Measurements from ENCODE around the gene RMI2.
A peak's percentile ranks its signal among the peaks of the same experiment; 100 is the strongest.
"Not testable (repeated sequence)": the region's sequence is repeated elsewhere in the genome, so short reads cannot be mapped to it uniquely, and the experiment has no call there.

The RMI2 gene

DNA sequence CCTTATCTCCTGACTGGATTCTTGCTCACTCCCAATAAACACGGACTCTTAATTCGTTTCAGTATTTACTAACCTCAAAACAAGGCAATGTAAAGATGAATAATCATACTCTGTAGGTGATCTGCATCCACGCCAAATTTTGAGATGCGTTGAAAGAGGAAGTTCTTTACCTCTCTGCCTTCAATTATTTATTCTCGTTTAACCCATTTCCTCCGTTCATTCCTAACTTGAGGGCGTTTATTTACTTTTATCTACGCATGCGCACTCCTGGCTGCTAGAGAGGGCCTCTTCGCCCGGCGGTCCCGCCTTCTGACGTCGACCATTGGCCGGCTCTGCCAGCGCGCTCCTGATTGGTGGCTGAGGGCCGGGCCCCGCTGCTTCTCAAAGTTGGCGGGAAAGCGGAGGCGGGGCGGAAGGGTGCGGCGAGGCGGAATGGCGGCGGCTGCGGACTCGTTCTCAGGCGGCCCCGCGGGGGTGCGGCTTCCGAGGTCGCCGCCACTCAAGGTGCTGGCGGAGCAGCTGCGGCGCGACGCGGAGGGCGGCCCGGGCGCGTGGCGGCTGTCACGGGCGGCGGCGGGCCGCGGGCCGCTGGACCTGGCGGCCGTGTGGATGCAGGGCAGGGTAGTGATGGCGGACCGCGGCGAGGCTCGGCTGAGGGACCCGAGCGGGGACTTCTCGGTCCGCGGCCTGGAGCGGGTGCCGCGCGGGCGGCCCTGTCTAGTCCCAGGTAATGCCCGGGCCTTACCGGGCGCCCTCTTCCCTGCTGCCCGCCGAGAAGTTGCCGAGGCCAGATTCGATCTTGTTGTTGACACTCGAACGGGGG lies at the start of gene RMI2:
TSS of gene RMI2 (plus strand) at position 420 of the 823 bp plus-strand sequence. CDS start at position 433, 13 bp downstream.
- DNase-seq: peak; percentile 88

DNA sequence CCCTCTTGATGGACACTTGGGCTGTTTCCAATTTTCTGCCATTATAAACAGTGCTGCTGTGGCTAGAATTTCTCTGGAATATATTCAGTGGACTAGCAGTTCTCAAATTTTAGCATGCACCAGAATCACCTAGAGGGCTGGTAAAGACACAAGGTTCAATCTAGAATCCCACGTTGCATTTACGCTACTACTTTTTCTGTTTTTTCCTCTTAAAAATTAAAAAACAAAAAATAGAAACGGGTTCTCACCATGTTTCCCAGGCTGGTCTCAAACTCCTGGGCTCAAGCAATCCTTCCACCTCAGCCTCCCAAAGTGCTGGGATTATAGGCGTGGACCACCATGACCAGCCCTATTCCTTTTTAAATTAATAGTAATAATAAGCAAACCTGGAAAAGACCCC lies 49.6 kb upstream of the RMI2 start:
- DNase-seq: no peak

DNA sequence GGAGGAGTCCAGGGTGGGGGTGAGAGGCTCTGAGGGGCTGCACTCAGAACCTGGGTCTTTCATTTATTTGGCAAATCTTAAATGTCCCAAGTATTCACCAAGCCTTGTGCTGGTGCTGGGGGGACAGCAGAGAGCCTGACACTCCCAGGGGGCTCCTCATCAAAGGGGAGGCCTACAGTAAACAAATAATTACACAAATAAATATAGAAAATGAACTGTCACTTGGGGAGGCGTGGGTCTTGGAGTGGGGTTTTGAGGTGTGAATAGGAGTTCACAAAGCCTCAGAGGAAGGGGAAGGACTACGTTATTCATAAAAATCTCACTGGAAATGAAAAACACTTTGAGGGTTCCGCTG lies 48.9 kb upstream of the RMI2 start:
- no peak for DNase-seq

DNA sequence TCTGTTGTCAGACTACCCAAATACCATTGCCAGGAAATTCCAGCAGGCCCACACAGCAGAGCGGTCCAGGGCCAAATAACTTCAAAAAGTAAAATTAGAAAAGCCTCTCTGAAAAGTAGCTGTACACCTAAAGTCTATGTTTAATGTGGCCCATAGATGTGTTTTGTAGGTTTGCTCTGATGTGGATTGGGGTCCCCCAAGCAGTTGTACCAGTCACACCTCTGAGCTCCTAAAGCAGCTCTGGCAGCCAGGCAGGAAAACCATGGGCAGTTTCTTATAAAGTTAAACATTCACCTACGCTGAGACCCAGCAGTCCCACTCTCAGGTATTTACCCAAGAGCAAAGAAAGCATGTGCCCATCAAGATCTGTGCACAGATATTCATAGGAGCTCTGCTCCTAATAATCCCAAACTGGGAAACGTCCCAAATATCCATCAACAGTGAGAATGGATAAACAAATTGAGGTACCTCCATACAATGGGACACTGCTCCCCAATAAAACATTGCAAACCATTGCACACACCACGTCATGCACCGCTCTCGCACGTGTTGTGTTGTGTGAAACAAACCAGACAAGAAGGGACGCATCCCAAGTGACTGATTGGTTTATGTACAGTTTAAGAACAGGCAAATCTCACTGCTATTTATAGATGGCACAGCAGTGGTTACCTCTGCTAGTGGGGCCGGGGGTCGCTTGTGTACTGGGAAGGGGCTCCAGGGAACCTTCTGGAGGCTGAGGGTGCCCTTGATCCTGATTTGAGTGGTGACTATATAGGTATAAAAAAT lies 48.4 kb upstream of the RMI2 start:
- DNase-seq: no peak

DNA sequence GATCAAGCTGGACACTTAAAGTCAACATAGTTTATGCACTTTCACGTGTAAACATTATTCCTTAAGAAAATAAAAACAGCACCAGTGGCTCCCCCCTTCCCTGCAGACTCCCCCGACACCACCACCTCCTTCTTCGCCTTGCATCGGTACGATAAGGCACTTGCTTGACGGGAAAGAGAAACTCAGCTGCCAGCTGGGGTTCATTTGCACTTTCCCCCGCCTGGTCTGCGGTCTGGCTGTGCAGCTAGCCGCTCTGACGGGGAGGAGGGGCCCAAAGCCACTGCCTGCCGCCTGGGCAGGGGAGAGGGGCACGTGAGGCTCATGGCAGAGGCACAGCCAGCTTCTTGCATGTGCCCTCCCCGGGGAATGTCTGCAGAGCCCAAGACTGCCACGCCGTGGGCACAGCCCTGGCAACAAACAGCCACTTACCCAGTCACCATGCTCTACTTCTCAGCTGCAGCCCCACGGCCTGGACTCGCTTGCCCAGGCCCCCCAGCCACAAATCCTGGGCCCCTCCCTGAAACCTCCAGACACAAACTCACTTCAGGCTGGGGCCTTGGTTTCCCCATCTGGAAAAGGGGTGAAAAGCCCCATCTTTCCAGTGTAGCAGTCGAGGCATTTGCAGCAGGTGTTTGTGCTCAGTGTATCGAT lies 47.6 kb upstream of the RMI2 start:
- DNase-seq: no peak

DNA sequence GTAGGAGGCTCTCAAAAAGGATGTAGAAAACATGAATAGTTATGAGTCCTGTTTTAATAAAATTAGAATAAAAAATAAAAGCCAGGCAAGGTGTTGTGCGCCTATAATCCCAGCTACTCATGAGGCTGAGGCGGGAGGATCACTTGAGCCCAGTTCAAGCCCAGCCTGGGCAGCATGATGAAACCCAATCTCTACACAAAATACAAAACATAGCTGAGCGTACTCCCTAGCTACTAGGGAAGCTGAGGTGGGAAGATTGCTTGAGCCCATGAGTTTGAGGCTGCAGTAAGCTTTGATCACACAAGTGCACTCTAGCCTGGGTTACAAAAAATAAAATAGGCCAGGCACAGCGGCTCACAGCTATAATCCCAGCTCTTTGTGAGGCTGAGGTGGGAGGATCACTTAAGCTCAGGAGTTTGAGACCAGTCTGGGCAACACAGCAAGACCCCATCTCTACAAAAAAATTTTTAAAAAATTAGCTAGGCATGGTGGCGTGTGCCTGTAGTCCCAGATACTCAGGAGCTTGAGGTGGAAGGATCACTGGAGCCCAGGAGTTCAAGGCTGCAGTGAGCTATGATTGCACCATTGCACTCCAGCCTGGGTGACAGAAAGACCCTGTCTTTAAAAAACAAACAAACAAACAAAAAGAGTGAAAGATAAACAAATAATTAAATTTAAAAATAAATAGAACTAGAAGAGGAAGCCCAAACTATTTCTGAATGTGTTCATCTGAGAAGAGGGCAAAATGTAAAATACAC lies 46.9 kb upstream of the RMI2 start:
- DNase-seq: no peak

DNA sequence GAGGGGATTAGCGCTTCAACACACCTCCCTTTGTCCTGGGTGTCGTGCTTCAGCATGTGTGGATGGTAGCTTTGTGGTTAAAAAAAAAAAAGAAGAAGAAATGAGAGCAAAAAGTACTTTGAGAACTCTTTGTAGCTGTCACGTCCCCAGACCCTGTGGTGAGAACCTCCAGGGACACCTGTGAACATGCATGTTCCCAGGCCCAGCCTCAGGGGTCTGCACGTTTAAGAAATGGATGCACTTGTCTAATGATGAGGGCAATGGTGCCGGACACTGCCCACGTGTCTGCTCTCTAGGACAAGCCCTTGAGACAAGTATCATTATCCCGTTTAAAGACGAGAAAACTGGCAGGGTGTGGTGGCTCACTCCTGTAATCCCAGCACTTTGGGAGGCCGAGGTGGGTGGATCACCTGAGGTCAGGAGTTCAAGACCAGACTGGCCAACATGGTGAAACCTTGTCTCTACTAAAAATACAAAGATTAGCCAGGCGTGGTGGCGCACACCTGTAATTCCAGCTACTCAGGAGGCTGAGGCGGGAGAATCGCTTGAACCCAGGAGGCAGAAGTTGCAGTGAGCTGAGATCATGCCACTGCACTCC lies 46.2 kb upstream of the RMI2 start:
- not testable (repeated sequence) for DNase-seq

DNA sequence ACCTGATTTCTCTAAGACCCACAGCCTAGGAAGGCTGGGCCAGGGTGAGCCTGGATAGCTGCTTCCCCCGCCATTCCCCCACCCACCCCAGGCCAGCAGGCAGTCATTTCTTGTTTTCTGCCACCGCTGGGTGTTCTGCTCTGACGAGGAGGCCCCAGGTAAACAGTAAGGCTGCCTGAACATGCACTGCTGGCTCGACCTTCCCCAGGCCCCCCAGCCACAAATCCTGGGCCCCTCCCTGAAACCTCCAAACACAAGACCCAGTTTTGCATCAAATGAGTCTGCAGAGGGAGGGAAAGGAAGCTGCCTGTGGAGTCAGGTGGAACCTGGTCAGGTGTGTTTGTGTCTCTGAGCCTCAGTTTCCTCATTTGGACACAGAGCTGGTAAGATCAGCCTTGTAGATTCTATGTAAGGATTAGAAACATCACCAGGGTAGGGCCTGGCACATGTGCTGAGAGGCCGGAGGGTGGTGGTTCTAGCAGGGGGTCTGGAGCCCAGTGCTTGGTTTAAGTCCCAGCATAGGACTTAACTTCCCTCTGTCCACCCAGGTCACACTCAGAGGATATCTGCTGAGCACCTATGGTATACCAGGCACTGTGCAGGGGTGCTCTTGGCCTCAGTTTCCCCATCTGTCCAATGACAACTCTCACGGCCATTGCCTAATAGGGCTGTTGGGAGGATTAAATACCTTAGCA lies 45.2 kb upstream of the RMI2 start:
- DNase-seq: no peak

DNA sequence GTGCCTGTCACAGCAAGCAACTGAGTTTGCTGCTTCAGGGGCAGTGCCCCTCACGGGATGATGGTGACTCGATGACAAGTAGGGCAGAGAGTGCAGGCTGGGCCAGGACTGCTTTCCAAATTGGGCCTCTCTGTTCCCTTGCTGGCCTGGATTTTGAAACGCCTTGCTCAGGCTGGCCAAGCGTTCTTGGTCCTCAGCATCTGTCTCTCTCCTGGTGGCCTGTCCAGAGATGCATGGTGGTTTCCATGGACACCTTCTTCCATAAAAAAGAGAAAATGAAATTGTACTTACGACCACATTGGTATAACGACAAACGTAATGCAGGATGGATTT lies 44.7 kb upstream of the RMI2 start:
- DNase-seq: no peak

DNA sequence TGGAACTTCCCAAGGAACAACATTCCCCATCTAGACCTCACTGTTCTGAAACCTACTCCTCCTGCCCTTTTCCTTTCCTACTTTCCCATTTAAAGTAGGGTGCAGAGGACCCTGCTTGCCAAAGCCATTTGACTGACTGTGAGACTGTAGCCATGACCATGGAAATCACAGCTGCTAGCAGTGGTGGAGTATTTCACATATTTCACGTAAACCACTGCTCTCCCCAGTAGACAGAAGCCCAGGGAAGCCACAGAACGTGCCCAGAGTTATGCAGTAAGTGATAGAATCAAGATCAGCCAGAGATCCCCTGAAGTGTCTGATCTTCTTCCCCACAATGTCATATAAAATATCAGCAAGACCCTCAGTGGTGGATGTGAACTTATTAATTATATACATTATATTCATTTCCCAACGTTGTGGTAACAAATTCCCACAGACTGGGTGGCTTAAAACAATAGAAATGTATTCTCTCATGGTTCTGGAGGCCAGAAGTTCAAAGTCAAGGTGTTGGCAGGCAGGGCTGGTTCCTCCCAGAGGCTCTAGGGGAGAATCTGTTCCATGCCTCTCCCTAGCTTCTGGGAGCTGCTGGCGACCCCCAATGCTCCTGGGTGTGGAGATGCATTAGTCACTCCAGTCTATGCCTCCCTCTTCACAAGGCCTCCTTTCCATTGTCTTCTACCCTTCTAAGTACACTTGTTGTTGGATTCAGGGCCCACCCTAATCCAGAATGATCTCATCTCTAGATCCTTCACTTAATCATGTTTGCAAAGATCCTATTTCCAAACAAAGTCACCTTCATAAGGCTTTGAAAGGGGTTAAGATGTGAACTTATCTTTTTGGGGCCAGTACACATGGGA lies 43.4 kb upstream of the RMI2 start:
- DNase-seq: no peak

DNA sequence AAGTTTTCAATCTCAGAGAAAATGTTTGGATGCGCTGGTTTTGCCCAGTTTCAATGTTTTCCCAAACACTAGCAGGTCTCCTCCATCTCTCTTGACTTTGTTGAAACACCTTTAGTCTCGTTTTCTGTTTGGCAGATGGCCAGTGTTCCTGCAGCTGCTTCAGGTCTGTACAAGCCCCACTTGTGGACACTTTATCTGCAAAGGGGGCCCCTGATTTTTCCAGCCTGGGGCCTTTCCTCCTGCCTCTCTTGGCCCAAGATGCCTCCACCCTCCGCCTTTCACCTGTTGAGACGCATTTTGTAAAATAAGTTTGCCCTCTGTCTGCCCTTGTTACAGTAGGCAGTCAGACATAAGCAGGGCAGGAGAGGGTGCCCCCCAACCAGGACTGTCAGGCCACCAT lies 42.3 kb upstream of the RMI2 start:
- DNase-seq: no peak

DNA sequence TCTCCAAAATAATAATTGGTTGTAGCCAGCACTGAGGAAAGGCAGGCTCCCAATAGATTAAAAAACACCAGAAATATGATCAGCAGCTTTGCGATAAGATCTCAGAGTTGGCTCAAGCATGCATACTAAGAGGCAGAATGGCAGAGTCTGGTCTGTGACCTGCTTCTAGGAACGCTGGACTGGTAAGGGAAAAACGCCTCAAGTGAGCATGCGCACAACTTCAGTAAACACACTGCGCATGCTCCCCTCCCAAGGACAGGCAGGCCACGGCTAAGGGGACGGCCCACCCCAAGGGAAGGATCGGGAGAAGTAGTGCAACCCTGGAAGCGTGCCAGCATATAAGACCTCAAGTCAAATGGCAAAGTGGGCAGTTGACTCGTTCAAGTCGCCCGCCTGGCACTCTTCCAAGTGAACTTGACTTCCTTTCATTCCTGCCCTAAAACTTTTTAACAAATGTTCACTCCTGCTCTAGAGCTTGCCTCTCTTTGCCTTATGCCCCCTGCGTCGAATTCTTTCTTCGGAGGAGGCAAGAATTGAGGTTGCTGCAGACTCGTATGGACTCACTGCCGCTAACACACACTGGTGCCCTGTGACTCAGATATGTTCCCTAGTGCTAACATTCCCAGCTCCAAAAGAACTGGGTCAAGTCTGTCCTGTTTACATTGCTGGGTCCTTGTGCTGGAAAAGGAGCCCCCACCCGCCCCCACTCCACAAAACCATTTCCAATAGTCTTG lies 41.7 kb upstream of the RMI2 start:
- no peak for DNase-seq

DNA sequence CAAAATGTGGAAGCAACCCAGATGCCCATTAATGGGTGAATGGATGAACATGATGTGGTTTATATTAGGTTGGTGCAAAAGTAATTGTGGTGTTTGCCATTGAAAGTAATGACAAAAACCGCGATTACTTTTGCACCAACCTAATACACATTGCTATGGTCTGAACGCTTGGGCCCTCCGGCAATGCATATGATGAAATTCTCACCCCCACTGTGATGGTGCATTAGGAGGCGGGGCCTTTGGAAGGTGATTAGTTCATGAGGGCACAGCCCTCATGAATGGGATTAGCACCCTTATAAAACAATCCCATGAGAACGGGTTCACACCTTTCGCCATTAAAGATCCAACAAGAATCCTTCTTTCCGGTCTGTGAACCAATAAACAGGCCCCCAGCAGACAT lies 38.9 kb upstream of the RMI2 start:
- DNase-seq: no peak

DNA sequence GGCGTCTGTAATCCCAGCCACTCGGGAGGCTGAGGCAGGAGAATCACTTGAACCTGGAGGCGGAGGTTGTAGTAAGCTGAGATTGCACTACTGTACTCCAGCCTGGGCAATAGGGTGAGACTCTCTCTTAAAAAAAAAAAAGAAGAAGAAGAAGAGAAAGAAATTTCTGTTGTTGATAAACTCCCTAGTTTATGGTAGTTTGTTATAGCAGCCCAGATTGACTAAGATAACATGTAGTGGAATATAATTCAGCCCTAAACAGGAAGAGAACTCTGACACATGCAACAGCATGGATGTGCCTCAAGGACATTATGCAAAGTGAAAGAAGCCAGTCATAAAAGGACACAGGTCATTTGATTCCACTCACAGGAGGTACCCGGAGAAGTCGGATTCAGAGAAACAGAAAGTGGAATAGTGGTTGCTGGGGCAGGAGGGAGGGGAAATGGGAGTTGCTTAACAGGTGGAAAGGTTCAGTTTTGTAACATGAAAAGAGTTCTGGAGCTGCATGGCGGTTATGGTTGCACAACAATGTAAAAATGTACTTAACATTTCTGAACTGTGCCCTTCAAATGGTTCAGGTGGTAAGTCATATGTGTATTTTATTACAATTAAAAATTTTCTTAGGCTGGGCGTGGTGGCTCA lies 38.1 kb upstream of the RMI2 start:
- no peak for DNase-seq

DNA sequence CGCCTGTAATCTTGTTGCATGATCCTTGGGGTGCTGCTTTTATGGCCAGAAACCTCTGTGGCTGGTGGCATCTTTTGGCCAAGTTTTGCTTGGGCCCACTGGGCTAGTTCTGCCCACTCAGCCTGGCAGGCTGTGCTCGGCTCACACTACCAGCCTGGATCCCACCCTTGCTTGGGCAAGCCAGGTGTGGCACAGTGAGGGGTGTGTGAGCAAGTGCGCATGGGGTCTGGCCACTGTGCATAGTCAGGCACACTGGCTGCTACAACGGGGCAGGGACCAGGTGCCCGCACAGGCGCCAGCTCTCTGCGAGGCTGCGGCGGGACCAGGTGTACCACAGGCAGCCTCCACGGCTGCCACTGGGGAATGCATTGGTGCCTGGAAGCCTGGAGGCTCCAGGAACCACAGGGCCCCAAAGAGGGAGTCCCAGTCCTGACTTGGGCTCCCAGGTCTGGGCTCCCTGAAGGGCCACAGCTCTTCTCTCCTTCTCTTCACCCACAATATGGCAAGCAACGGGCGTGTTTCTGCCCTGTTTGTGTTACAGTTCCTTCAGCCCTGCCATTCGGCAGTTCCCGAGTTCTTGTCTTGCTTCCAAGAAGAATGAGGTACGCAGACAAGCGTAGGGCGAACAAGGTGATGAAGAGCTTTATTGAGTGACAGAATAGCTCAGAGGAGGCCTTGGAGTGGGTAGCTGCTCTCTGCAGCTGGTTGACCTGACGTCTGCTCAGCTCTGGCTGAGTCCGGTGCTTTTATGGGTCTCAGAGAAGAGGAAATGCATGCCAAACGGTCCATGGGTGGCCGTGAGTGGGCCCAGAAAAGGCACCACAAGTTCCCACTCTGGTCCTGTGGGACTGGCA lies 37.4 kb upstream of the RMI2 start:
- DNase-seq: no peak

DNA sequence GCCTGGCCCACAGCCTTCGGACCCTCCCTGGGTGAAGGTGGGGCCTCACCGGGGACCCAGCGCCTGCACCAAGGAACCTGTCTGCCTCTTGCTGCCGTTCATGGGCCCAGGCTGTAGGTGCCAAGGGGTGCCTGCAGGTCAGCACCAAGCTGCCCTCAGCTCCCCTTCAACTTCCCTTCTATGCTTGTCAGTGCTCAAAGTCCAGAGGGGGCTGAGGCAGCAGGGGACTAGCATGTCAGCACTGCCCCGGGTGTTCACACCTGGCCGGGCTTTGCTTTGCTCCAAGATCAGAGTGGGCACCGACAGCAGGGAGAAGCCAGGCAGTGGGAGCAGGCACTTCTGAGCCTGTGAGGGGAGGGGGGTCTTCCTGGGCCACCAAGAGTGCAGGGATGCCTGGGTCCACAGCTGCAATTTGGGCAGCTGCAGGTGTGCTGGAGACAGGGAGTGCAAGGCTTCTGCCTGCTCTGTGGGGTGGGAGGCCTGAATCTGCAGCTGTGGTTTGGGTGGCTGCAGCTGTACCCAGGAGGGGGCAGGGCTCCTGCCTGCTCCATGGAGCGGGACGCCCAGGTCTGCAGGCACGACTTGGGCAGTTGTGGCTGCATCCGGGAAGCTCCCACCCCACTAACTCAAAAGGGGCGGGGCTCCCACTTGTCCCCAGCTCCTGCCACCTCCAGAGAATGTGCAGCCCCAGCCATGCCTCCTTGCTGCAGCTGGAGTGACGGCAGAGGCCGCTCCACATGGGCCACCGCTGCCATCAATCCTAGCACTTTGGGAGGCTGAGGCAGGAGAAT lies 36.6 kb upstream of the RMI2 start:
- DNase-seq: no peak

DNA sequence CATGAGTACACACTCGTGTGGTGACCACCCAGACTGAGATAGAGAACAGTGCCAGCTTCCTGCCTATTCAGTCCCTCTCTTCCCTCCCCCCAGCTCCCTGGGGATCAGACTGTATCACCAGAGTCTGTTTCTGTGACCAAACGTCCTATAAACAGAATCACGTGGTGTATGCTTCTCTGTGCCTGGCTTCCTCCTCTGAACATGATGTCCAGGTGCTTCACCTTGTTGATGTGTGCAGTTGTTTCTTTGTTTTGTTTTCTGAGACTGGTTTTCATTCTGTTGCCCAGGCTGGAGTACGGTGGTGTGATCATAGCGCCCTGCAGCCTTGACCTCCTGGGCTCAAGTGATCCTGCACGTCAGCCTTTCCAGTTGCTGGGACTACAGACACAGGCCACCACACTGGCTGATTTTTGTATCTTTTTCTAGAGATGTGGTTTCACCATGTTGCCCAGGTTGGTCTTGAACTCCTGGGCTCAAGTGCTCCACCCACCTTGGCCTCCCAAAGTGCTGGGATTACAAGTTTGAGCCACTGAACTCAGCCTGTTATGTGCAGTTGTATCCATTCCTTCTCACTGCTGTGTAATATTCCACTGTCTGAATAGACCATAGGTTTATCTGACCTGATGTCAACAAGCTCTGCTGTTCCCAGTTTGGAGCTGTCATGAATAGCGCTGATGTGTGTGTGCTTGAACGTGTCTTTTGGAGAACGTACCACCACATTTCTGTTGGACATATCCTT lies 35.2 kb upstream of the RMI2 start:
- no peak for DNase-seq

DNA sequence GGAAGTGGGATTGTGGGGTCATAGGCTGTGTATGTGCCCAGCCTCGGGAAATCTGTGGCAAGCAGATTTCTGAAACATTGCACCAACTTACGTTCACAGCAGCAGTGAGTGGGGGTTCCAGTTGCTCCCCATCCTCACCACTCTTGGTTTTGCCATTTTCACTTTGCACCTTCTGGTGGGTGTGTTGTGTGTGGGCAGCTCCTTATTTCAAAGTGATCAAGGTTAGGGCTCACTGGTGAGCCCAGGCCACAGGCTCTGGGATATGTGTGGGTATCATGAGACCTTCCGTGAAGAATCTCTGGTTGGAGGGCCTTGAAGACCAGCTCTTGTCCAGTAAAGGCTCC lies 34.7 kb upstream of the RMI2 start:
- no peak for DNase-seq
